Bronchial epithelial cell (primary cell): ENCODE data around the gene CD274. TPM values are rescaled to one million over a fixed set of nuclear protein-coding genes. Genes with fewer than 3 reads are reported as not detected.
"Not testable (repeated sequence)": the region's sequence is repeated elsewhere in the genome, so short reads cannot be mapped to it uniquely, and the experiment has no call there.

Source experiments
- DNase-seq: peaks from one replicate; pipeline ENCODE4 v3.0.0-alpha.2; 2010; ENCODE audit warnings: low read depth
- FAIRE-seq: peaks from 2 replicates; lab custom pipeline; 2011; peaks lifted over from hg19 to GRCh38; lab: Jason Lieb, UNC
- H3K27me3 ChIP-seq: 2 replicates; pipeline ENCODE4 v1.5.1; 2011; ENCODE audit warnings: low read length; ENCODE audit not compliant: control insufficient read depth, insufficient read depth
- H3K36me3 ChIP-seq: 2 replicates; pipeline ENCODE4 v1.5.1; 2011; ENCODE audit warnings: low read length; ENCODE audit not compliant: control insufficient read depth, insufficient read depth
- H3K4me3 ChIP-seq: 2 replicates; pipeline ENCODE4 v1.5.1; 2011; ENCODE audit warnings: mild to moderate bottlenecking, low read depth, low read length, control low read depth
- CTCF ChIP-seq: IDR thresholded peaks from 2 replicates; pipeline ENCODE4 v1.5.1; 2011; ENCODE audit warnings: mild to moderate bottlenecking, moderate library complexity, low read length, control low read depth, inconsistent platforms; ENCODE audit not compliant: insufficient read depth, severe bottlenecking
- total RNA-seq: library from RNA; depleted of rRNA; stranded (reverse); fragments of >200 nt; gene quantifications from 2 replicates; pipeline ENCODE4 v1.2.1, GENCODE V29; 2014

CD274 gene
- total RNA-seq, 1 donor from 2014 or later = 5.3 TPM

- no peak for TF ChIP-seq CTCF
- no peak for FAIRE-seq
- no peak overlapping the region for H3K4me3 ChIP-seq
These were observed 3.3 kb downstream of the CD274 start for GRCh38 chr9:5453673-5454072.

GRCh38 chr9:5455181-5455580, 4.8 kb downstream of the CD274 start:
- DNase-seq (peak; percentile 96), FAIRE-seq (no peak)

More at GRCh38 chr9:5453673-5454072, 3.3 kb downstream of the CD274 start:
- Histone ChIP-seq H3K36me3 (peaks cover 2% of the 10 kb centered on the region), H3K27me3 (no peaks in the 10 kb centered on the region)
- DNase-seq = no peak

GRCh38 chr9:5459289-5459829, 9.0 kb downstream of the CD274 start:
- no peaks in the 10 kb centered on the region for H3K27me3 ChIP-seq
- FAIRE-seq (peak; percentile 55), DNase-seq (peak; percentile 92)
- H3K36me3 ChIP-seq = peaks cover 4% of the 10 kb centered on the region
- TF ChIP-seq CTCF = no peak
- H3K4me3 ChIP-seq = no peak overlapping the region

More at GRCh38 chr9:5455181-5455580, 4.8 kb downstream of the CD274 start:
- TF ChIP-seq CTCF = no peak
- no peak overlapping the region for H3K4me3 ChIP-seq
- H3K36me3 ChIP-seq = peaks cover 2% of the 10 kb centered on the region
- H3K27me3 ChIP-seq = no peaks in the 10 kb centered on the region

GRCh38 chr9:5460157-5460556, 9.8 kb downstream of the CD274 start:
- H3K36me3 ChIP-seq = peaks cover 4% of the 10 kb centered on the region
- FAIRE-seq (no peak), DNase-seq (no peak)
- no peaks in the 10 kb centered on the region for H3K27me3 ChIP-seq
- H3K4me3 ChIP-seq = no peak overlapping the region
- TF ChIP-seq CTCF = no peak

- not testable (repeated sequence) for FAIRE-seq, H3K36me3 ChIP-seq, DNase-seq, H3K27me3 ChIP-seq, H3K4me3 ChIP-seq
These were observed 14.5 kb downstream of the CD274 start for GRCh38 chr9:5464831-5465330.

GRCh38 chr9:5466005-5466404, 15.7 kb downstream of the CD274 start:
- DNase-seq (no peak), FAIRE-seq (no peak)
- no peak for TF ChIP-seq CTCF
- Histone ChIP-seq H3K27me3 (no peaks in the 10 kb centered on the region), H3K4me3 (no peak overlapping the region), H3K36me3 (peaks cover 10% of the 10 kb centered on the region)
